Anterior cingulate cortex (tissue), 58 donors: ENCODE data around the gene SYNGR1.
"Not testable (repeated sequence)": the region's sequence is repeated elsewhere in the genome, so short reads cannot be mapped to it uniquely, and the experiment has no call there.

ENCODE experiments used
- DNase-seq, 58 donors: peaks; one replicate each; lab custom pipeline; 2025; lab: John Stamatoyannopoulos, UW

Gene SYNGR1

GRCh38 chr22:39392341-39392948 lies 42.7 kb downstream of the SYNGR1 start:
- DNase-seq = no peak

GRCh38 chr22:39395936-39396796 lies 46.4 kb downstream of the SYNGR1 start:
- DNase-seq = no peak

GRCh38 chr22:39396797-39397195 lies 47.0 kb downstream of the SYNGR1 start:
- no peak for DNase-seq

- DNase-seq = no peak
These were observed 51.5 kb downstream of the SYNGR1 start for GRCh38 chr22:39401301-39401631.

- peak in 55 of 58 donors; percentile 14 to 85 (median 61) for DNase-seq
These were observed 55.7 kb downstream of the SYNGR1 start for GRCh38 chr22:39405346-39406085.

- DNase-seq = no peak
These were observed 58.4 kb downstream of the SYNGR1 start for GRCh38 chr22:39408173-39408572.

GRCh38 chr22:39408807-39409206 lies 59.0 kb downstream of the SYNGR1 start:
- no peak for DNase-seq

GRCh38 chr22:39409516-39410029 lies 59.8 kb downstream of the SYNGR1 start:
- DNase-seq = peak in 1 of 58 donors; percentile 19

GRCh38 chr22:39410264-39410663 lies 60.5 kb downstream of the SYNGR1 start:
- DNase-seq = no peak

GRCh38 chr22:39411828-39412365 lies 62.1 kb downstream of the SYNGR1 start:
- not testable (repeated sequence) for DNase-seq

- DNase-seq = not testable (repeated sequence)
These were observed 63.4 kb downstream of the SYNGR1 start for GRCh38 chr22:39413204-39413603.

- no peak for DNase-seq
These were observed 64.6 kb downstream of the SYNGR1 start for GRCh38 chr22:39414377-39414776.

- DNase-seq = peak in 35 of 58 donors; percentile 14 to 76 (median 44)
These were observed 65.1 kb downstream of the SYNGR1 start for GRCh38 chr22:39414886-39415285.

- no peak for DNase-seq
These were observed 65.7 kb downstream of the SYNGR1 start for GRCh38 chr22:39415506-39415905.

GRCh38 chr22:39416319-39416718 lies 66.5 kb downstream of the SYNGR1 start:
- DNase-seq = no peak

- DNase-seq = no peak
These were observed 67.8 kb downstream of the SYNGR1 start for GRCh38 chr22:39417641-39418040.

- DNase-seq = no peak
These were observed 68.9 kb downstream of the SYNGR1 start for GRCh38 chr22:39418696-39419095.

GRCh38 chr22:39419096-39419495 lies 69.3 kb downstream of the SYNGR1 start:
- DNase-seq = no peak

GRCh38 chr22:39419911-39420310 lies 70.1 kb downstream of the SYNGR1 start:
- no peak for DNase-seq

GRCh38 chr22:39421691-39422090 lies 71.9 kb downstream of the SYNGR1 start:
- DNase-seq = no peak

GRCh38 chr22:39422101-39422500 lies 72.3 kb downstream of the SYNGR1 start:
- DNase-seq = no peak
